GM12892 (cell line): ENCODE results near the gene DLG2.
"Not testable (repeated sequence)": the region's sequence is repeated elsewhere in the genome, so short reads cannot be mapped to it uniquely, and the experiment has no call there.

Experiments
- DNase-seq: peaks from one replicate; pipeline ENCODE4 v3.0.0; 2011; ENCODE audit not compliant: insufficient read length
- FAIRE-seq: peaks from 2 replicates; lab custom pipeline; 2011; peaks lifted over from hg19 to GRCh38; lab: Jason Lieb, UNC
- POLR2A ChIP-seq: IDR thresholded peaks from 2 replicates; pipeline ENCODE4 v1.6.1; 2011; ENCODE audit warnings: low read depth, low read length, control low read depth
- POLR2AphosphoS5 ChIP-seq: IDR thresholded peaks from 2 replicates; pipeline ENCODE4 v1.6.1; 2011; ENCODE audit warnings: low read depth, low read length, control low read depth
- TAF1 ChIP-seq: IDR thresholded peaks from 2 replicates; pipeline ENCODE4 v1.6.1; 2011; ENCODE audit warnings: low read depth, mild to moderate bottlenecking, control low read depth, low read length, borderline replicate concordance

The DLG2 gene

DNA sequence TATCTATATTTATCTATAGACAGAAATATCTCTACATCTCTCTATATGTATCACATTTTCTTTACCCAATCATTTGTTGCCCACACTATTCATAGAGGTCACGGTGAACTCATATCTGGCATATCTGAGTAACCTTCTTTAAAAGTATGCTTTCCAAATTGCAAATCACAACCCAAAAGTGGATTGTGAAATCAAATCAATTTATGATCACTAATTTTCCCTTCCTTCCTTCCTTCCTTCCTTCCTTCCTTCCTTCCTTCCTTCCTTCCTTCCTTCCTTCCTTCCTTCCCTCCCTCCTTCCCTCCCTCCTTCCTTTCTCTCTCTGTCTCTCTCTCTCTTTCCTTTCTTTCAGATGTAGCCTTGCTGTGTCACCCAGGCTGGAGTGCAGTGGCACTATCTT is 1893.0 kb downstream of the DLG2 start:
- FAIRE-seq: no peak
- no peak for DNase-seq
- TF ChIP-seq POLR2AphosphoS5 (no peak), TAF1 (no peak), POLR2A (no peak)

GRCh38 chr11:83731288-83731687 is 1895.9 kb downstream of the DLG2 start:
- DNase-seq, FAIRE-seq: not testable (repeated sequence)

- FAIRE-seq (no peak), DNase-seq (no peak)
- TF ChIP-seq POLR2A (no peak), POLR2AphosphoS5 (no peak), TAF1 (no peak)
Measured at GRCh38 chr11:83728281-83728680, 1898.9 kb downstream of the DLG2 start.

DNA sequence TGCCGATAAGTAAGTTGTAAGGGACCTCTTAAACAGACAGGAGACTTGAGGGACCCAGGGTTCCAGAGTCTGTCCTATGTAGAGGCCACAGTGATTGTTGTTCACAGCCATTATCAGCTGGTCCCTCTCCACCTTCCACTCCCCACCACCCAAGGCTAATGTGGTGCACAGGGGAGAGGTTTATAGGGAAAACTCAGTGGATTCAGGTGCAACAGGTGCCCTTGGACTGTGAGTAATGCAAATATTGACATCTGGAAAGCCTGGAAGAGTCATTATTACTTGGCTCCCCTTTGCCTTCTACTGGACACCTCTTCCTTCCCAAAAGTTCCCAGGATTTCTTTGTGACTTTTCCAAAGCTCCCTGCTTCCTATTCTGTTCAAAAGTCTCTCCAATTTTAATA is 1899.9 kb downstream of the DLG2 start:
- FAIRE-seq (no peak), DNase-seq (no peak)
- TF ChIP-seq POLR2AphosphoS5 (no peak), POLR2A (no peak), TAF1 (no peak)

DNA sequence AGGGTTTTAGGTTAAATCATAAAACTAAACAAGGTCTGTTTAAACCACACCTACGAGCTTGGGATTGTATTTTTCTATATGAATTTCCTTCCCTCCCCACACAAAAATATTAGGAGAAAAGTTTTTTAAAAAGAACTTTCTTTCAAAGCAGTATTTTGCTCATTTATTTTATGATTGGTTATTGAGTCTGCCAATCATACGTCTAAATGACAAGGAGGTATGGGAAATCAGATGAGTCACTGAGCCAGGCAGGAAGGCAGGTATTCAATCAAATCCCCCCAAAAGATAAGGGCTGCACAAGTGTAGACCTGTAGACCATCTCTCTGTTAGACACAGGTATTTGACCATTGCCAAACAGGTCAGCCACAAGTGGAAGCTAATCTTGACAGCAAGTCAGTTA is 1900.8 kb downstream of the DLG2 start:
- DNase-seq (no peak), FAIRE-seq (no peak)
- TF ChIP-seq POLR2AphosphoS5: no peak
- no peak for TF ChIP-seq POLR2A

DNA sequence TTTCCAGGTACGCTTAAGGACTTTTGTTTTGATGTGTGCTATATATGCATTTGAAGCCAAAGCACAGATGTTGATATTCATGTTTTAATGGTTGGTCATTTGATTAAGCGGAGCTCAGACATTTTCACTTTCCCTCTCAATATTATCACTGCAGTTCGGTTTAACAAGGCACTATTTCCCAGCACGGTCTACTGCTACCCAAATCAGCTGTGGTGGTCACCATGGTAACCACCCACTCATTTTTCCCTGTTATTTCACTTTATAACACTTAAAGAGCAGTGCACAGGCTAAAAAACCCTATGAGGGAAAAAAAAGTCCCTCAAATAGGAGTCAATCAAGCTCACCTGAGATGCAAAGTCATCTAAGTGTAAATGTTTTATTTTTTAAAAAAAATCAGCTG is 1901.4 kb downstream of the DLG2 start:
- TF ChIP-seq POLR2AphosphoS5: no peak
- TF ChIP-seq TAF1: no peak
- TF ChIP-seq POLR2A: no peak
- no peak for DNase-seq
- peak; percentile 38 for FAIRE-seq

GRCh38 chr11:83725269-83725560 is 1901.9 kb downstream of the DLG2 start:
- FAIRE-seq (no peak), DNase-seq (no peak)
- TF ChIP-seq POLR2AphosphoS5 (no peak), POLR2A (no peak), TAF1 (no peak)

DNA sequence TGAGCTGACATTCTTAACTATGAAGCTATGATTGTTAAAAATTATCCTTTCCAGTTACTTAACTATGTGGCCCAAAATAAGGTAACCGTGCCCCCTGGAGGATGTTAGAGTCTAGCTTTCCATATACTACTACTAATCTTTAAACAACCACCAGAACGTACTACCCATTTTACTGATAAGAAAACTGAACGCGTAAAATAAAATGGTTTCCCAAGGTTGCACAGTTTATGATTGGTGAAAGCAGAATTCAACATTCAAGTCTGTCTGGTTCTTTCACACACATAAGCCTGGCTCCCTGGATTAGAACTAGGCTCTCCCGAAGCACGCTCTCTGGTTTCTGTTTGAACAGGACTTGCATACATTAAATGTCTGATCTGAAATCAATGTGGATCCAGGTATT is 1903.1 kb downstream of the DLG2 start:
- DNase-seq (no peak), FAIRE-seq (peak; percentile 90)
- TF ChIP-seq POLR2AphosphoS5 (no peak), POLR2A (no peak), TAF1 (no peak)

- TF ChIP-seq POLR2AphosphoS5: no peak
- no peak for TF ChIP-seq POLR2A
- TF ChIP-seq TAF1: no peak
- FAIRE-seq (no peak), DNase-seq (no peak)
Measured at GRCh38 chr11:83722392-83723119, 1904.6 kb downstream of the DLG2 start.

- FAIRE-seq: peak; percentile 71
- DNase-seq: no peak
Measured at GRCh38 chr11:83721263-83721662, 1905.9 kb downstream of the DLG2 start.

GRCh38 chr11:83720675-83721074 is 1906.5 kb downstream of the DLG2 start:
- TF ChIP-seq TAF1: no peak
- no peak for TF ChIP-seq POLR2A
- TF ChIP-seq POLR2AphosphoS5: no peak
- no peak for FAIRE-seq
- DNase-seq: no peak

More at GRCh38 chr11:83721263-83721662, 1905.9 kb downstream of the DLG2 start:
- TF ChIP-seq POLR2AphosphoS5 (no peak), POLR2A (no peak), TAF1 (no peak)

- no peak for TF ChIP-seq POLR2AphosphoS5
- no peak for TF ChIP-seq POLR2A
- TF ChIP-seq TAF1: no peak
- DNase-seq: no peak
- FAIRE-seq: peak; percentile 17
Measured at GRCh38 chr11:83717537-83717936, 1909.6 kb downstream of the DLG2 start.

GRCh38 chr11:83715927-83716535 is 1911.1 kb downstream of the DLG2 start:
- TF ChIP-seq POLR2A (no peak), TAF1 (no peak), POLR2AphosphoS5 (no peak)
- DNase-seq: no peak
- no peak for FAIRE-seq
